ENCODE data around the gene AGAP5.
"Not testable (repeated sequence)": the region's sequence is repeated elsewhere in the genome, so short reads cannot be mapped to it uniquely, and the experiment has no call there.

DNA sequence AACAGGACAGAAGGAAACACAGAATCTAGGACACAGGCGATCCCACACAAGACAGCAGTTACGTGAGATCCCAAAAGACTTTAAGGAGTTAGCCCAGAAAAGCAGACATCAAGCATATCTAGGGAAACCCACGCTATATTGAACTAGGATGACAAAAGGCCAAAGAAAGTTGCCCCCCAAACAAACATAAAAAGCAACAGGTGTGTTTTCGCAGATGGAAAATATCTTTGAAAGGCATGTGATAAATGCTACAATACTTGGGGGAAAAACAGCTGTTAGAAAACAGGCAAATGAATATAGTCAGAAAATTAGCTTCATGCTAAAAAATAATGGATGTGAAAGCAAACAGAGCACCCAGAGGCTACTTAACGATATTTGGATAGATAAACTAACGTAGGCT is 7.2 kb downstream of the AGAP5 start:
- not testable (repeated sequence) for TF ChIP-seq CTCF (IDR thresholded peaks at IDR 0.05 in 2 of 3, conservative IDR thresholded peaks at IDR 0.05 in 1 of 3; ENCODE audit: control insufficient read depth in 2 of 3, extremely low read depth in 1 of 3, insufficient read depth in 1 of 3, low read depth in 3 of 3, low read length in 3 of 3); ZZZ3 (IDR thresholded peaks at IDR 0.05; ENCODE audit: control insufficient read depth, insufficient read length, low read depth); POLR2A (IDR thresholded peaks at IDR 0.05; ENCODE audit: low read depth, low read length); PBX3 (IDR thresholded peaks at IDR 0.05; ENCODE audit: insufficient replicate concordance, low read depth, low read length); JUND (IDR thresholded peaks at IDR 0.05; ENCODE audit: low read depth, low read length); EZH2 (IDR thresholded peaks at IDR 0.05; ENCODE audit: borderline replicate concordance, control insufficient read depth, low read depth, low read length); REST (IDR thresholded peaks at IDR 0.05; ENCODE audit: low read depth, low read length); HDAC2 (IDR thresholded peaks at IDR 0.05); ESRRA (IDR thresholded peaks at IDR 0.05; ENCODE audit: low read length); NR2C1 (IDR thresholded peaks at IDR 0.05); NBN (IDR thresholded peaks at IDR 0.05); SIX5 (IDR thresholded peaks at IDR 0.05; ENCODE audit: low read depth, low read length, severe bottlenecking); TCF12 (IDR thresholded peaks at IDR 0.05; ENCODE audit: low read depth, low read length)
- TF ChIP-seq, protein P1, sequence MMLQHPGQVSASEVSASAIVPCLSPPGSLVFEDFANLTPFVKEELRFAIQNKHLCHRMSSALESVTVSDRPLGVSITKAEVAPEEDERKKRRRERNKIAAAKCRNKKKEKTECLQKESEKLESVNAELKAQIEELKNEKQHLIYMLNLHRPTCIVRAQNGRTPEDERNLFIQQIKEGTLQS (IDR thresholded peaks at IDR 0.05; ENCODE audit: borderline replicate concordance, extremely low read depth, low read depth, low read length): not testable (repeated sequence)
